ENCODE measurements around the gene ANO8. TPM values are rescaled to one million over a fixed set of nuclear protein-coding genes. Genes with fewer than 3 reads are reported as not detected.
"Not testable (repeated sequence)": the region's sequence is repeated elsewhere in the genome, so short reads cannot be mapped to it uniquely, and the experiment has no call there.

The ANO8 gene
- polyA plus RNA-seq, 1 of the 3 experiments (the other 2 are of a cell fraction), result 7.8 TPM

- no peak overlapping the region for H3K4me2 ChIP-seq
- no peaks in the 10 kb centered on the region for H3K9me2 ChIP-seq
- no peaks in the 10 kb centered on the region for H3K36me3 ChIP-seq (replicated peaks in 1 of 2; ENCODE audit: control insufficient read depth in 1 of 2, insufficient read depth in 2 of 2, low read length in 1 of 2)
- H3K79me2 ChIP-seq (ENCODE audit: insufficient read depth), result no peaks in the 10 kb centered on the region
- no peak for DNase-seq
- 76% methylated on average over 11 of the region's 22 CpGs for WGBS (ENCODE audit: low lambda C conversion rate)
- no peaks in the 10 kb centered on the region for H3K9me3 ChIP-seq
- TF ChIP-seq FOXJ3 (CRISPR knock-in tag; IDR thresholded peaks at IDR 0.05), result no peak
- TF ChIP-seq FOSL2 (IDR thresholded peaks at IDR 0.05; ENCODE audit: borderline replicate concordance, low read depth), result no peak
- TF ChIP-seq CHD2 (IDR thresholded peaks at IDR 0.05; ENCODE audit: low read length, partially characterized antibody), result no peak
- TF ChIP-seq GATA2 (CRISPR knock-in tag; IDR thresholded peaks at IDR 0.05), result no peak
- no peak for TF ChIP-seq POLR2AphosphoS5 (IDR thresholded peaks at IDR 0.05; ENCODE audit: low read depth, low read length)
- TF ChIP-seq TAF1 (IDR thresholded peaks at IDR 0.05; ENCODE audit: borderline replicate concordance, low read depth, low read length), result no peak
- TF ChIP-seq MEF2A (IDR thresholded peaks at IDR 0.05; ENCODE audit: borderline replicate concordance, low read depth), result no peak
- no peak overlapping the region for H3K27ac ChIP-seq (ENCODE audit: low read depth in 2 of 2, low read length in 1 of 2)
- ChIA-PET POLR2A (no interaction called here), CTCF (interaction anchor here (0.9 to 2.2 kb wide), 4 partner anchors 16 to 594 kb away, joined by 3 to 14 read pairs (median 4); no protein-coding TSS in a partner anchor)
- H2AFZ ChIP-seq (ENCODE audit: low read depth), result no peak overlapping the region
- no peaks in the 10 kb centered on the region for H4K20me1 ChIP-seq (ENCODE audit: insufficient read depth)
- H3K4me3 ChIP-seq (ENCODE audit: low read depth in 2 of 2, low read length in 1 of 2), result no peak overlapping the region
- no peaks in the 10 kb centered on the region for H3K4me1 ChIP-seq (ENCODE audit: control insufficient read depth in 1 of 2, insufficient read depth in 2 of 2, low read depth in 1 of 2, low read length in 1 of 2)
- H3K27me3 ChIP-seq (ENCODE audit: insufficient read depth), result no peaks in the 10 kb centered on the region
- no peaks in the 10 kb centered on the region for H3F3A ChIP-seq (replicated peaks; ENCODE audit: insufficient read depth)
- H3K9ac ChIP-seq, result no peak overlapping the region
Observed at GRCh38 chr19:17365361-17365760, 30.7 kb upstream of the ANO8 start.

- WGBS (ENCODE audit: low lambda C conversion rate), result 68% methylated on average over 20 of the region's 20 CpGs
- POLR2A ChIA-PET; H4K20me1 ChIP-seq (ENCODE audit: insufficient read depth): not testable (repeated sequence)
Observed at GRCh38 chr19:17363852-17364605, 29.4 kb upstream of the ANO8 start.

DNA sequence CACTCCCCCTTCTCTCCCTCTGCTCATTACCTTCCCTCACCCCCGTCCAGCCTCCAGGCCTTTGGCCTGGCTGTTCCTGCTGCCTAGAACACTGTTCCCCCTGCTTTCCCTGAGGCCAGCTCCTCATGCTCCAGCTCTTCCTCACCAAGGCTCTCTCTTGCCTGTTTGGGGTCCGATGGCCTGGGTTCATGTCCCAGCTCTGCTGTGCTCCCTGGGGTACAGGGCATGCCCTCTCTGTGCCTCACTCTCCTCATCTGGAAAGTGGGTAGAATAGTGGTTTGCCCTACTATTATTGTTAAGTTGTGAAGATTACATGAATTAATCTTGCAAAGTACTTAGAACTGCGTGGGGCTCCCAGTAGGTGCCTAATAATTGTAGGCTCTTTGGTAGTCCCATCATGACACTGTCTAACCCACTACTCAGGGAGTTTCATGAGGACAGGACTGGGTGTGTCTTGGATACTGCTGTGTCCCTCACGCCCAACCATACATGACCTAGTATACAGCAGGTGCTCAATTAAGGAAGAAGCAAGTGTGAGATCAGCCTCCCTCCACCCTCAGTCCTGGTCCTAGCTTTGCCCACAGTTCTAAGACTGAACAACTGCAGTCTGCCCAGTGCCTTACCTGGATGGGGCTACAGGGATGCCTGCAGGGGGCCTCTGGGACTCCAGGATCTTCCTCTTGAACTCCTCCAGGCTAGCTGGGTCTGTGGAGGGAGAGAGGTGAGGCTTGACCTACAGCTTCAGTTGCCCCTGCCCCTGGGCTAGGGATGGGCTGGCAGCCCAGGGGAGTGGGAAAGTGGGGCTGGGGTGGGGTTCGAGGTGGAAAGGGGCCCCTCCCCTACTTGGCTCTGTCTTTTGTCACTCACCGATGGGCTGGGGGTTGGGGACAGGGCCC, 25.5 kb upstream of the ANO8 start:
- no peaks in the 10 kb centered on the region for H4K20me1 ChIP-seq (ENCODE audit: insufficient read depth)
- no peaks in the 10 kb centered on the region for H3K9me3 ChIP-seq
- no peak overlapping the region for H2AFZ ChIP-seq (ENCODE audit: low read depth)
- WGBS (ENCODE audit: low lambda C conversion rate), result 46% methylated on average over 5 of the region's 6 CpGs
- H3K79me2 ChIP-seq (ENCODE audit: insufficient read depth), result no peaks in the 10 kb centered on the region
- H3K36me3 ChIP-seq (replicated peaks in 1 of 2; ENCODE audit: control insufficient read depth in 1 of 2, insufficient read depth in 2 of 2, low read length in 1 of 2), result no peaks in the 10 kb centered on the region
- no peak overlapping the region for H3K4me3 ChIP-seq (ENCODE audit: low read depth in 2 of 2, low read length in 1 of 2)
- no peaks in the 10 kb centered on the region for H3K4me1 ChIP-seq (ENCODE audit: control insufficient read depth in 1 of 2, insufficient read depth in 2 of 2, low read depth in 1 of 2, low read length in 1 of 2)
- H3K27me3 ChIP-seq (ENCODE audit: insufficient read depth), result no peaks in the 10 kb centered on the region
- no peaks in the 10 kb centered on the region for H3K9me2 ChIP-seq
- CTCF ChIA-PET, result interaction anchor here (1.7 kb wide), 2 partner anchors 24 to 26 kb away, joined by 3 to 5 read pairs; no protein-coding TSS in a partner anchor
- H3K27ac ChIP-seq (ENCODE audit: low read depth in 2 of 2, low read length in 1 of 2), result no peak overlapping the region
- H3K9ac ChIP-seq, result no peak overlapping the region
- H3F3A ChIP-seq (replicated peaks; ENCODE audit: insufficient read depth), result no peaks in the 10 kb centered on the region
- DNase-seq, result no peak
- POLR2A ChIA-PET, result no interaction called here
- no peak overlapping the region for H3K4me2 ChIP-seq
- TF ChIP-seq RCOR1 (IDR thresholded peaks at IDR 0.05; ENCODE audit: low read length), result no peak
- TF ChIP-seq YY1 (IDR thresholded peaks at IDR 0.05; ENCODE audit: low read depth), result no peak
- no peak for TF ChIP-seq MEF2A (IDR thresholded peaks at IDR 0.05; ENCODE audit: borderline replicate concordance, low read depth)
- TF ChIP-seq MXI1 (IDR thresholded peaks at IDR 0.05; ENCODE audit: low read depth, low read length), result no peak
- no peak for TF ChIP-seq POLR2AphosphoS5 (IDR thresholded peaks at IDR 0.05; ENCODE audit: low read depth, low read length)
- TF ChIP-seq NRF1 (IDR thresholded peaks at IDR 0.05; ENCODE audit: low read depth, low read length), result no peak
- TF ChIP-seq, protein P1, sequence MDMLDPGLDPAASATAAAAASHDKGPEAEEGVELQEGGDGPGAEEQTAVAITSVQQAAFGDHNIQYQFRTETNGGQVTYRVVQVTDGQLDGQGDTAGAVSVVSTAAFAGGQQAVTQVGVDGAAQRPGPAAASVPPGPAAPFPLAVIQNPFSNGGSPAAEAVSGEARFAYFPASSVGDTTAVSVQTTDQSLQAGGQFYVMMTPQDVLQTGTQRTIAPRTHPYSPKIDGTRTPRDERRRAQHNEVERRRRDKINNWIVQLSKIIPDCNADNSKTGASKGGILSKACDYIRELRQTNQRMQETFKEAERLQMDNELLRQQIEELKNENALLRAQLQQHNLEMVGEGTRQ (IDR thresholded peaks at IDR 0.05; ENCODE audit: borderline replicate concordance, low read depth, low read length), result no peak
- no peak for TF ChIP-seq FOXJ3 (CRISPR knock-in tag; IDR thresholded peaks at IDR 0.05)
- TF ChIP-seq EP300 (IDR thresholded peaks at IDR 0.05; ENCODE audit: borderline replicate concordance in 1 of 2, low read depth in 1 of 2, low read length in 1 of 2), result no peak
- TF ChIP-seq FOXM1 (IDR thresholded peaks at IDR 0.05; ENCODE audit: low read depth), result no peak
- no peak for TF ChIP-seq GABPA (IDR thresholded peaks at IDR 0.05; ENCODE audit: low read depth)
- no peak for TF ChIP-seq FOSL2 (IDR thresholded peaks at IDR 0.05; ENCODE audit: borderline replicate concordance, low read depth)
- TF ChIP-seq RFX5 (IDR thresholded peaks at IDR 0.05; ENCODE audit: low read length), result no peak
- no peak for TF ChIP-seq SMC3 (IDR thresholded peaks at IDR 0.05; ENCODE audit: low read depth, low read length)
- TF ChIP-seq, protein P2, sequence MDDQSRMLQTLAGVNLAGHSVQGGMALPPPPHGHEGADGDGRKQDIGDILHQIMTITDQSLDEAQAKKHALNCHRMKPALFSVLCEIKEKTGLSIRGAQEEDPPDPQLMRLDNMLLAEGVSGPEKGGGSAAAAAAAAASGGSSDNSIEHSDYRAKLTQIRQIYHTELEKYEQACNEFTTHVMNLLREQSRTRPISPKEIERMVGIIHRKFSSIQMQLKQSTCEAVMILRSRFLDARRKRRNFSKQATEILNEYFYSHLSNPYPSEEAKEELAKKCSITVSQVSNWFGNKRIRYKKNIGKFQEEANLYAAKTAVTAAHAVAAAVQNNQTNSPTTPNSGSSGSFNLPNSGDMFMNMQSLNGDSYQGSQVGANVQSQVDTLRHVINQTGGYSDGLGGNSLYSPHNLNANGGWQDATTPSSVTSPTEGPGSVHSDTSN (IDR thresholded peaks at IDR 0.05), result no peak

More at GRCh38 chr19:17363852-17364605, 29.4 kb upstream of the ANO8 start:
- CTCF ChIA-PET, result interaction anchor here (2.0 to 3.1 kb wide), 2 partner anchors 15 to 21 kb away, joined by 4 to 14 read pairs; no protein-coding TSS in a partner anchor
- not testable (repeated sequence) for H2AFZ ChIP-seq (ENCODE audit: low read depth); H3K9me2 ChIP-seq; H3K27me3 ChIP-seq (ENCODE audit: insufficient read depth); H3F3A ChIP-seq (replicated peaks; ENCODE audit: insufficient read depth); H3K4me1 ChIP-seq (ENCODE audit: control insufficient read depth in 1 of 2, insufficient read depth in 2 of 2, low read depth in 1 of 2, low read length in 1 of 2); H3K4me2 ChIP-seq; H3K36me3 ChIP-seq (replicated peaks in 1 of 2; ENCODE audit: control insufficient read depth in 1 of 2, insufficient read depth in 2 of 2, low read length in 1 of 2); DNase-seq; H3K27ac ChIP-seq (ENCODE audit: low read depth in 2 of 2, low read length in 1 of 2); H3K9me3 ChIP-seq; H3K79me2 ChIP-seq (ENCODE audit: insufficient read depth); H3K4me3 ChIP-seq (ENCODE audit: low read depth in 2 of 2, low read length in 1 of 2); H3K9ac ChIP-seq

Measured in SK-N-SH (cell line).